Measurements from ENCODE around the gene CLNK. TPM values are rescaled to one million over a fixed set of nuclear protein-coding genes. Genes with fewer than 3 reads are reported as not detected.

The CLNK gene
- total and polyA plus RNA-seq, 4 donors = 0.04 to 0.57 (median 0.14) TPM; not detected in 1

DNA sequence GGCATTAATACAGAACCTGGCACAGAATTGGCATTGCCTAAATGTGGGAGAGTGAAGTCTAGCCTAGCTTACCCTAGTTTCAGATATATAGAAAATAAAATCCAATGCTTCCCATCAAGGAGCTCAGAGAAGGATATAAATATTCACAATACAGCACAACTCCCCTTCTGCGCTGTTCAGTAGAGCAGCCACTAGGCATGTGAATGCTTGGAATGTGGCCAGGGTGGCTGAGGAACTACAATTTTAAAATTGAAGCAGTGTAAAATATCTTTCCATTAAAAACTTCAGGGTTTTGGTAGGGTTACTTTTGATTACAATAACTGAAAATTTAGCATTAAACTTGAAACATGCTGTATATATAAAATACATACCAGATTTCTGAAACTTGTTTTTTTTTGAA, 246.8 kb downstream of the CLNK start:
- peaks cover 0 to 11% (median 1%) of the 10 kb centered on the region in 4 donors for H3K9me3 ChIP-seq (ENCODE audit: control insufficient read depth in 4 of 4, insufficient read depth in 3 of 4, low read length in 3 of 4)
- ATAC-seq (ENCODE audit: insufficient read depth, low FRiP score) = no peak
- 84 to 88% methylated on average over 1 of the region's 1 CpG for WGBS, 2 donors
- no peak overlapping the region for H3K27ac ChIP-seq (ENCODE audit: low read depth in 1 of 2, low read length in 1 of 2)
- H3K4me1 ChIP-seq (ENCODE audit: control insufficient read depth in 5 of 5, insufficient read depth in 5 of 5, low read length in 5 of 5) = no peaks in the 10 kb centered on the region
- DNase-seq = peak in 2 of 3 donors; percentile 27 to 53
- H3K27me3 ChIP-seq (ENCODE audit: control insufficient read depth in 3 of 3, insufficient read depth in 3 of 3, low read length in 2 of 3) = no peaks in the 10 kb centered on the region
- H3K36me3 ChIP-seq (ENCODE audit: control insufficient read depth in 4 of 4, insufficient read depth in 4 of 4, low read length in 4 of 4) = peaks cover 0 to 4% (median under 1%) of the 10 kb centered on the region in 4 donors
- no peak overlapping the region for H3K4me3 ChIP-seq
- TF ChIP-seq, protein P1, sequence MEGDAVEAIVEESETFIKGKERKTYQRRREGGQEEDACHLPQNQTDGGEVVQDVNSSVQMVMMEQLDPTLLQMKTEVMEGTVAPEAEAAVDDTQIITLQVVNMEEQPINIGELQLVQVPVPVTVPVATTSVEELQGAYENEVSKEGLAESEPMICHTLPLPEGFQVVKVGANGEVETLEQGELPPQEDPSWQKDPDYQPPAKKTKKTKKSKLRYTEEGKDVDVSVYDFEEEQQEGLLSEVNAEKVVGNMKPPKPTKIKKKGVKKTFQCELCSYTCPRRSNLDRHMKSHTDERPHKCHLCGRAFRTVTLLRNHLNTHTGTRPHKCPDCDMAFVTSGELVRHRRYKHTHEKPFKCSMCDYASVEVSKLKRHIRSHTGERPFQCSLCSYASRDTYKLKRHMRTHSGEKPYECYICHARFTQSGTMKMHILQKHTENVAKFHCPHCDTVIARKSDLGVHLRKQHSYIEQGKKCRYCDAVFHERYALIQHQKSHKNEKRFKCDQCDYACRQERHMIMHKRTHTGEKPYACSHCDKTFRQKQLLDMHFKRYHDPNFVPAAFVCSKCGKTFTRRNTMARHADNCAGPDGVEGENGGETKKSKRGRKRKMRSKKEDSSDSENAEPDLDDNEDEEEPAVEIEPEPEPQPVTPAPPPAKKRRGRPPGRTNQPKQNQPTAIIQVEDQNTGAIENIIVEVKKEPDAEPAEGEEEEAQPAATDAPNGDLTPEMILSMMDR (IDR thresholded peaks at IDR 0.05; ENCODE audit: control extremely low read depth, extremely low read depth) = no peak
- no peak overlapping the region for H3K9ac ChIP-seq (ENCODE audit: insufficient read depth in 1 of 2, low read length in 2 of 2)

Other genes starting within 250 kb of the CLNK start
- gene ZNF518B, start 227.3 kb downstream of the CLNK start, total RNA-seq = 10 to 100 TPM; 13.0 to 44.5 TPM
- 1 to 10 TPM; 3.3 to 6.4 TPM for gene ZNF518B, start 227.3 kb downstream of the CLNK start, polyA plus RNA-seq